Measurements from ENCODE around the gene TBC1D4. TPM values are rescaled to one million over a fixed set of nuclear protein-coding genes. Genes with fewer than 3 reads are reported as not detected.

The TBC1D4 gene
- total and polyA plus RNA-seq, 9 of the 15 experiments (the other 6 are each of a cell fraction or from before 2014, with no cell fraction given) = 2.8 to 12.3 (median 7.0) TPM

DNA sequence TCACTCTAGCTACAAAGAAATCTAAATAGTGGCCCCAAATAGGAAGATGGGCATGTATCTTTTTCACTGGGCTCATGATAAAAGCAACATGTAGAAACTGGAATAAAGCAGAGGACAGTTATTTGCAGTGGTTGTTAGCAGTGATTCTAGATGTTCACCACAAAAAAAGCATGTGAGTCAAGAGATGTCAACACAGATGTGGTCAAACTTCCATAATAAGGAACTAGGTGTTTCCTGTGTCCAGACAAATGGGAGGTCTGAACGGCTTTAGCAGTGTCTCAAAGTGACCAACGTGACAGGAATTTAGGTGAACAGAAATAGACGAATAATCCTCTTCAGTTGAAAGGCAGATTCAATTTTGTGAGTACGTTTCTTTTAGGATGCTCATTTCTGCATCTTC is 162.7 kb downstream of the TBC1D4 start:
- POLR2A ChIA-PET = no interaction called here
- Histone ChIP-seq H3K9me3 (replicated peaks; ENCODE audit: control insufficient read depth, insufficient read depth, low read depth, low read length) (no peaks in the 10 kb centered on the region), H3K27me3 (ENCODE audit: control insufficient read depth in 2 of 2, insufficient read depth in 2 of 2, low read length in 2 of 2) (no peaks in the 10 kb centered on the region), H3K9ac (ENCODE audit: insufficient read depth in 1 of 2, low read depth in 2 of 2, low read length in 2 of 2) (no peak overlapping the region), H3K4me1 (replicated peaks in 1 of 2; ENCODE audit: control insufficient read depth in 2 of 2, insufficient read depth in 2 of 2, low read length in 2 of 2) (no peaks in the 10 kb centered on the region), H2AFZ (ENCODE audit: low read depth, low read length) (no peak overlapping the region), H4K20me1 (replicated peaks; ENCODE audit: control insufficient read depth, insufficient read depth, low read length) (no peaks in the 10 kb centered on the region), H3K9me1 (ENCODE audit: control insufficient read depth, insufficient read depth, low read length) (no peaks in the 10 kb centered on the region), H3K4me3 (no peak overlapping the region), H3K4me2 (ENCODE audit: insufficient read depth, low read length) (no peak overlapping the region), H3K79me2 (ENCODE audit: control insufficient read depth, insufficient read depth, low read length) (no peaks in the 10 kb centered on the region), H3K36me3 (ENCODE audit: control insufficient read depth, insufficient read depth, low read length) (no peaks in the 10 kb centered on the region), H3K27ac (ENCODE audit: extremely low read depth, low read depth, low read length) (no peak overlapping the region)
- TF ChIP-seq PTRF (tag; IDR thresholded peaks at IDR 0.05) (no peak), KDM4B (IDR thresholded peaks at IDR 0.05; ENCODE audit: borderline replicate concordance in 2 of 2, low read depth in 1 of 2) (no peak), FOSL1 (tag; conservative IDR thresholded peaks at IDR 0.05) (0 out of 2 replicates have a peak, but pooled peaks have one; percentile 29), HEY1 (CRISPR knock-in tag; IDR thresholded peaks at IDR 0.05; ENCODE audit: borderline replicate concordance) (no peak), COPS2 (conservative IDR thresholded peaks at IDR 0.05) (no peak), SMAD3 (CRISPR knock-in tag; conservative IDR thresholded peaks at IDR 0.05) (no peak), ATF7 (IDR thresholded peaks at IDR 0.05) (no peak), KDM1A (IDR thresholded peaks at IDR 0.05) (peak; percentile 9 to 39; a peak in 1 of 4 replicates), POLR3G (IDR thresholded peaks at IDR 0.05; ENCODE audit: extremely low read depth, insufficient read length, insufficient replicate concordance) (no peak), CREBBP (IDR thresholded peaks at IDR 0.05; ENCODE audit: low read depth, low read length) (no peak), TSC22D4 (tag; IDR thresholded peaks at IDR 0.05) (no peak), ASH1L (IDR thresholded peaks at IDR 0.05; ENCODE audit: borderline replicate concordance, low read depth, partially characterized antibody) (no peak), BDP1 (IDR thresholded peaks at IDR 0.05; ENCODE audit: insufficient read depth, insufficient read length) (no peak), FOXA3 (CRISPR knock-in tag; conservative IDR thresholded peaks at IDR 0.05 in 1 of 2, IDR thresholded peaks at IDR 0.05 in 1 of 2) (peak in 1 of 2 experiments; percentile 67; a peak in 2 of 4 replicates), HNRNPLL (IDR thresholded peaks at IDR 0.05; ENCODE audit: low read depth, low read length, poor library complexity, severe bottlenecking) (no peak), HDAC1 (IDR thresholded peaks at IDR 0.05) (0 out of 4 replicates have a peak, but pooled peaks of 1 of the 2 experiments have one; percentile 18), SOX6 (IDR thresholded peaks at IDR 0.05) (no peak), HMGN3 (IDR thresholded peaks at IDR 0.05; ENCODE audit: borderline replicate concordance, extremely low read depth, insufficient read length, low read depth, low read length) (no peak)
- TF ChIP-seq, protein P1, sequence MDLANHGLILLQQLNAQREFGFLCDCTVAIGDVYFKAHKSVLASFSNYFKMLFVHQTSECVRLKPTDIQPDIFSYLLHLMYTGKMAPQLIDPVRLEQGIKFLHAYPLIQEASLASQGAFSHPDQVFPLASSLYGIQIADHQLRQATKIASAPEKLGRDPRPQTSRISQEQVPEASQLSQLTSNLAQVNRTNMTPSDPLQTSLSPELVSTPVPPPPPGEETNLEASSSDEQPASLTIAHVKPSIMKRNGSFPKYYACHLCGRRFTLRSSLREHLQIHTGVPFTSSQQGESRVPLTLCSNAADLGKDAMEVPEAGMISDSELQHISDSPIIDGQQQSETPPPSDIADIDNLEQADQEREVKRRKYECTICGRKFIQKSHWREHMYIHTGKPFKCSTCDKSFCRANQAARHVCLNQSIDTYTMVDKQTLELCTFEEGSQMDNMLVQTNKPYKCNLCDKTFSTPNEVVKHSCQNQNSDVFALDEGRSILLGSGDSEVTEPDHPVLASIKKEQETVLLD (IDR thresholded peaks at IDR 0.05) = no peak
- TF ChIP-seq, protein P2, sequence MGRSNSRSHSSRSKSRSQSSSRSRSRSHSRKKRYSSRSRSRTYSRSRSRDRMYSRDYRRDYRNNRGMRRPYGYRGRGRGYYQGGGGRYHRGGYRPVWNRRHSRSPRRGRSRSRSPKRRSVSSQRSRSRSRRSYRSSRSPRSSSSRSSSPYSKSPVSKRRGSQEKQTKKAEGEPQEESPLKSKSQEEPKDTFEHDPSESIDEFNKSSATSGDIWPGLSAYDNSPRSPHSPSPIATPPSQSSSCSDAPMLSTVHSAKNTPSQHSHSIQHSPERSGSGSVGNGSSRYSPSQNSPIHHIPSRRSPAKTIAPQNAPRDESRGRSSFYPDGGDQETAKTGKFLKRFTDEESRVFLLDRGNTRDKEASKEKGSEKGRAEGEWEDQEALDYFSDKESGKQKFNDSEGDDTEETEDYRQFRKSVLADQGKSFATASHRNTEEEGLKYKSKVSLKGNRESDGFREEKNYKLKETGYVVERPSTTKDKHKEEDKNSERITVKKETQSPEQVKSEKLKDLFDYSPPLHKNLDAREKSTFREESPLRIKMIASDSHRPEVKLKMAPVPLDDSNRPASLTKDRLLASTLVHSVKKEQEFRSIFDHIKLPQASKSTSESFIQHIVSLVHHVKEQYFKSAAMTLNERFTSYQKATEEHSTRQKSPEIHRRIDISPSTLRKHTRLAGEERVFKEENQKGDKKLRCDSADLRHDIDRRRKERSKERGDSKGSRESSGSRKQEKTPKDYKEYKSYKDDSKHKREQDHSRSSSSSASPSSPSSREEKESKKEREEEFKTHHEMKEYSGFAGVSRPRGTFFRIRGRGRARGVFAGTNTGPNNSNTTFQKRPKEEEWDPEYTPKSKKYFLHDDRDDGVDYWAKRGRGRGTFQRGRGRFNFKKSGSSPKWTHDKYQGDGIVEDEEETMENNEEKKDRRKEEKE (IDR thresholded peaks at IDR 0.05; ENCODE audit: borderline replicate concordance in 1 of 2, control insufficient read depth in 1 of 2, low read depth in 2 of 2, low read length in 1 of 2) = no peak
- no peak for ATAC-seq
- in situ Hi-C loops (cut with MboI) = no loop called here
- DNase-seq (ENCODE audit: extremely low read depth in 1 of 4, low spot score in 3 of 4) = no peak
- no TSS peak for BruUV-seq (replicated peaks)
- intact Hi-C loops (cut with micrococcal nuclease) = no loop called here
- no peak for FAIRE-seq
- WGBS (ENCODE audit: insufficient coverage, low coverage, missing lambda C conversion rate) = 28% methylated on average over 4 of the region's 4 CpGs
- CTCF ChIA-PET (ENCODE audit: low intra/inter-chr PET ratio) = no interaction called here

Measured in K562 (cell line).